ENCODE data around the gene RPS6KA2. TPM values are rescaled to one million over a fixed set of nuclear protein-coding genes. Genes with fewer than 3 reads are reported as not detected.
A peak's percentile ranks its signal among the peaks of the same experiment; 100 is the strongest.

Gene RPS6KA2
- total RNA-seq, 1 donor from 2014 or later, result 33.7 TPM

GRCh38 chr6:166612471-166612881, 14.6 kb downstream of the RPS6KA2 start:
- DNase-seq (ENCODE audit: low read depth, low spot score), result no peak
- Mint-ChIP-seq H3K9me3 (no peaks in the 10 kb centered on the region), H3K4me1 (peaks cover 26% of the 10 kb centered on the region)

GRCh38 chr6:166611631-166612030, 15.4 kb downstream of the RPS6KA2 start:
- no peak for DNase-seq (ENCODE audit: low read depth, low spot score)
- H3K4me1 Mint-ChIP-seq, result peaks cover 26% of the 10 kb centered on the region
- no peak overlapping the region for H3K4me3 Mint-ChIP-seq
- TF ChIP-seq CTCF (conservative IDR thresholded peaks at IDR 0.05), result no peak
- H3K27me3 Mint-ChIP-seq (ENCODE audit: low read depth), result no peaks in the 10 kb centered on the region
- no peaks in the 10 kb centered on the region for H3K9me3 Mint-ChIP-seq
- no peak overlapping the region for H3K27ac Mint-ChIP-seq (ENCODE audit: unreplicated experiment)
- peaks cover 3% of the 10 kb centered on the region for H3K36me3 Mint-ChIP-seq (ENCODE audit: low read depth)

More at GRCh38 chr6:166612471-166612881, 14.6 kb downstream of the RPS6KA2 start:
- no peak for TF ChIP-seq CTCF (conservative IDR thresholded peaks at IDR 0.05)
- Mint-ChIP-seq H3K27ac (ENCODE audit: unreplicated experiment) (peak overlapping the region; percentile 2), H3K4me3 (no peak overlapping the region), H3K36me3 (ENCODE audit: low read depth) (peaks cover 4% of the 10 kb centered on the region), H3K27me3 (ENCODE audit: low read depth) (no peaks in the 10 kb centered on the region)

GRCh38 chr6:166610069-166610468, 17.0 kb downstream of the RPS6KA2 start:
- Mint-ChIP-seq H3K9me3 (no peaks in the 10 kb centered on the region), H3K4me3 (no peak overlapping the region), H3K27ac (ENCODE audit: unreplicated experiment) (no peak overlapping the region), H3K27me3 (ENCODE audit: low read depth) (no peaks in the 10 kb centered on the region), H3K36me3 (ENCODE audit: low read depth) (peaks cover 3% of the 10 kb centered on the region), H3K4me1 (peaks cover 16% of the 10 kb centered on the region)
- TF ChIP-seq CTCF (conservative IDR thresholded peaks at IDR 0.05), result no peak
- DNase-seq (ENCODE audit: low read depth, low spot score), result no peak

DNA sequence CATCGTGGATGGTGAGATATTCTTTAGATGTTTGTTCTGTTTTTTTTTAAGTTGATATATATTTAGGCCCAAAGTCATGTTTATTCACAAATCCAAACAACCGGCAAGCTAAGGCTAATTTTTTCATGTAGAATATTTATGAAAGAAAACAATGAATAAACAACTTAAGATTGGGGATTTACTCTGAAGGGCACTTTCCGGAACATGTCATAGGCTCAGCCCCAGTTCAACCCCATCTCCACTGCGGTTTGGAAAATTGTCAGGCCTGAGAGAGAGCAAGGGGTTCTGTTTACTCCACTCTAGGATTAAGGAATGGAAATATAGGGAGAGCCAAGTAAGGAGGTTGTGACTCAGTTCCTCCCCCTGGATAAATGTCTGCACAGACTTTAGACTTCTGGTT, 18.3 kb downstream of the RPS6KA2 start:
- Mint-ChIP-seq H3K27ac (ENCODE audit: unreplicated experiment) (no peak overlapping the region), H3K27me3 (ENCODE audit: low read depth) (no peaks in the 10 kb centered on the region), H3K9me3 (no peaks in the 10 kb centered on the region), H3K4me1 (peaks cover 3% of the 10 kb centered on the region), H3K4me3 (no peak overlapping the region), H3K36me3 (ENCODE audit: low read depth) (peaks cover 5% of the 10 kb centered on the region)
- no peak for DNase-seq (ENCODE audit: low read depth, low spot score)
- no peak for TF ChIP-seq CTCF (conservative IDR thresholded peaks at IDR 0.05)

- peaks cover 6% of the 10 kb centered on the region for H3K9me3 Mint-ChIP-seq
Measured at GRCh38 chr6:166605752-166606151, 21.3 kb downstream of the RPS6KA2 start.

More at GRCh38 chr6:166605752-166606151, 21.3 kb downstream of the RPS6KA2 start:
- no peak for TF ChIP-seq CTCF (conservative IDR thresholded peaks at IDR 0.05)
- DNase-seq (ENCODE audit: low read depth, low spot score), result no peak
- H3K27ac Mint-ChIP-seq (ENCODE audit: unreplicated experiment), result no peak overlapping the region
- no peaks in the 10 kb centered on the region for H3K4me1 Mint-ChIP-seq
- no peaks in the 10 kb centered on the region for H3K27me3 Mint-ChIP-seq (ENCODE audit: low read depth)
- no peak overlapping the region for H3K4me3 Mint-ChIP-seq
- H3K36me3 Mint-ChIP-seq (ENCODE audit: low read depth), result peaks cover 17% of the 10 kb centered on the region

All from neural crest cell (in vitro differentiated cells).